ENCODE measurements around the gene MAN2B2. TPM values are rescaled to one million over a fixed set of nuclear protein-coding genes. Genes with fewer than 3 reads are reported as not detected.

MAN2B2 gene
- total RNA-seq (2021; fragmentation: NEBNext Ultra II Directional; extraction: Animal tissue kit (Norgen Biotek cat#: 25700)) (4.0 and 4.1 TPM in 2 replicates), polyA plus RNA-seq (2011; rRNA removed) (3.3 and 5.8 TPM in 2 replicates), polyA minus RNA-seq (2011; rRNA and poly(A)+ RNA removed) (3.2 and 4.5 TPM in 2 replicates)
- polyA plus RNA-seq (2011; cell fraction: cytosol; rRNA removed), result 3.4 TPM
- polyA plus RNA-seq (2011; cell fraction: nucleus; rRNA removed), result 9.7 TPM
- polyA plus RNA-seq (2012, experiment 1 of 2), result 1.8 to 4.3 TPM (median 3.6 TPM) in 4 replicates
- polyA plus RNA-seq (2012, experiment 2 of 2), result 1.4 TPM
- polyA plus RNA-seq (2013, experiment 1 of 2), result 3.7 TPM
- 4.0 TPM for polyA plus RNA-seq (2013, experiment 2 of 2)
- polyA minus RNA-seq (2011; cell fraction: cytosol; rRNA and poly(A)+ RNA removed), result 2.6 TPM
- polyA minus RNA-seq (2011; cell fraction: nucleus; rRNA and poly(A)+ RNA removed), result 7.5 TPM
- long read RNA-seq, experiment 1, partial matches to known transcripts, result 1 of 2 reads
- long read RNA-seq, experiment 1, other reads (novel, unspliced or antisense), result 1 of 2 reads
- long read RNA-seq, experiment 2, result 0 reads

DNA sequence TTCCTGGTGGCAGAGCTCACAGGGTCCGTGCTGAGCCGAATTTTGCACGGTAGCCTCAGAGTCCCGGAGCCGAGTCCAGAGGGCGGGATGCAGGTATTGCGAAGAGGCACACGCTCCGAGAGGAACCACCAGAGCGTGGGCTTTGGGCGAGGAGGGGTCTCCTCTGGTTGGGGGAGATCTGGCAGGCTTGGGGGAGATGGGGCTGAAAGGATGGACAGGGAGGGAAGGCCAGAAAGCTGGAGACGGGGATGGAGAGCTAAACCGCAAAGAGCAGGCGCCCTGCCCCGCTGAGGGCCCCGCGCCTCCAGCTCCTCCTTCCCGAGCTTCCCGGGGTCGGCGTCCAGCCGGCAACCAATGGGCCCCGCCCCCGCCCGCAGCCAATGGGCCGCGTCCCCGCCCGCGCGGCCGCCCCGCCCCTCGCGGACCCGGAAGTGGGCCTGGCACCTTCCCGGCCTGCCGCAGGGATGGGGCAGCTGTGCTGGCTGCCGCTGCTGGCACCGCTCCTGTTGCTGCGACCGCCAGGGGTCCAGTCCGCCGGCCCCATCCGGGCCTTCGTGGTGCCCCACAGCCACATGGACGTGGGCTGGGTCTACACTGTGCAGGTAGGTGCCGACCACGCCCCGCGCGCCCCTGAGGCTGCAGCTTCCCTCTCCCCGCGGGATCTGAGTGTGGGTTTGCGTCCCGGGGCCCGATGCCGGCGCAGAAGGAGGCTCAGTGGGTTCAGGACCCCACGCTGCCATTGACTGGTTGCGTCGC lies at the start of gene MAN2B2:
Gene MAN2B2, plus strand, starts transcription at position 443 of the 756 bp plus-strand sequence. Its CDS starts 22 bp downstream, at position 465.
- H3K9me3 ChIP-seq (ENCODE audit: insufficient read depth in 2 of 2, low read depth in 1 of 2, low read length in 1 of 2), result no peaks in the 10 kb centered on the region
- H4K5ac ChIP-seq (ENCODE audit: insufficient read length, low read depth, low read length), result peak within 1 kb of the TSS; percentile 87
- H3K79me2 ChIP-seq (ENCODE audit: control insufficient read depth in 1 of 2, insufficient read depth in 2 of 2, low read length in 2 of 2), result no peaks in the 10 kb centered on the region
- WGBS, 2 experiments (ENCODE audit: extremely low coverage in 1 of 2, insufficient coverage in 1 of 2, insufficient read length in 1 of 2, insufficient replicate concordance in 2 of 2, low coverage in 1 of 2, low lambda C conversion rate in 2 of 2, missing lambda C conversion rate in 1 of 2), result 2% methylated on average over 33 of the region's 62 CpGs; no CpG with 5 or more reads in 1 of the 2 experiments
- peak within 1 kb of the TSS; percentile 52; the same call in 1 of the 2 replicates for H2BK5ac ChIP-seq (ENCODE audit: low read depth, low read length)
- H4K8ac ChIP-seq (ENCODE audit: extremely low read depth, insufficient read depth, low read length), result peak within 1 kb of the TSS; percentile 97
- no peak within 1 kb of the TSS for H3K23ac ChIP-seq (ENCODE audit: insufficient read length)
- peak within 1 kb of the TSS; percentile 57 to 95 for H3K4me2 ChIP-seq (ENCODE audit: insufficient read depth in 1 of 2, low read depth in 2 of 2, low read length in 2 of 2)
- FAIRE-seq, result no peak
- peak within 1 kb of the TSS; percentile 86; the same call in 1 of the 2 replicates for H2BK20ac ChIP-seq (ENCODE audit: low read length)
- H2BK12ac ChIP-seq (ENCODE audit: low read depth, low read length), result peak within 1 kb of the TSS; percentile 63; the same call in 1 of the 2 replicates
- peak within 1 kb of the TSS; percentile 34; the same call in 1 of the 2 replicates for H3K27ac ChIP-seq (ENCODE audit: low read depth, low read length)
- no peak within 1 kb of the TSS; the same call in 1 of the 2 replicates for H2BK15ac ChIP-seq (ENCODE audit: low read length)
- peaks cover 0 to 12% (median 2%) of the 10 kb centered on the region in 4 experiments; a peak in 3 of 8 replicates for H3K36me3 ChIP-seq (ENCODE audit: control insufficient read depth in 2 of 4, insufficient read depth in 4 of 4, low read length in 3 of 4)
- peaks cover 0 to 6% (median 4%) of the 10 kb centered on the region in 4 experiments; a peak in 4 of 7 replicates for H3K4me1 ChIP-seq (replicated peaks in 1 of 4; ENCODE audit: control insufficient read depth in 3 of 4, insufficient read depth in 4 of 4, low read length in 3 of 4)
- H3K4ac ChIP-seq (replicated peaks; ENCODE audit: insufficient read length, low read depth, low read length), result peak within 1 kb of the TSS; percentile 74
- ChIA-PET CTCF (ENCODE audit: partially characterized antibody) (interaction anchor here (0.6 to 4.7 kb wide), 14 partner anchors 8 to 495 kb away, joined by 3 to 16 read pairs (median 4); partner anchors contain the start of gene PPP2R2C), POLR2A (ENCODE audit: partially characterized antibody) (interaction anchor here (1.2 to 2.1 kb wide), 5 partner anchors 13 to 99 kb away, joined by 3 to 6 read pairs (median 4); a partner anchor contains a TSS)
- no peaks in the 10 kb centered on the region for H3K79me1 ChIP-seq (ENCODE audit: low read depth, low read length)
- H3K23me2 ChIP-seq (ENCODE audit: low read depth, low read length), result peaks cover 14% of the 10 kb centered on the region; the same call in 1 of the 2 replicates
- peak; percentile 39 to 95 for DNase-seq (ENCODE audit: low read depth in 1 of 2, low spot score in 2 of 2)
- peak within 1 kb of the TSS; percentile 95 for H3K18ac ChIP-seq (ENCODE audit: extremely low read depth, low read length)
- H4K20me1 ChIP-seq (replicated peaks in 1 of 2; ENCODE audit: control insufficient read depth in 1 of 2, insufficient read depth in 2 of 2, low read length in 2 of 2), result peaks cover 0 to 8% of the 10 kb centered on the region in 2 experiments
- H2BK120ac ChIP-seq (replicated peaks; ENCODE audit: low read depth, low read length), result no peak within 1 kb of the TSS
- no peak within 1 kb of the TSS for H4K91ac ChIP-seq (replicated peaks; ENCODE audit: insufficient read length, low read length)
- H3K27me3 ChIP-seq (replicated peaks in 1 of 4; ENCODE audit: control insufficient read depth in 3 of 4, extremely low read depth in 1 of 4, insufficient read depth in 3 of 4, low read length in 3 of 4), result peaks cover 3 to 13% (median 10%) of the 10 kb centered on the region in 4 experiments
- H3K4me3 ChIP-seq (ENCODE audit: extremely low read depth in 1 of 4, insufficient read depth in 2 of 4, low read depth in 3 of 4, low read length in 4 of 4), result peak within 1 kb of the TSS; percentile 57 to 82 (median 78)
- peak within 1 kb of the TSS; percentile 98; the same call in 1 of the 2 replicates for H2AFZ ChIP-seq (ENCODE audit: low read length)
- no peak within 1 kb of the TSS for H2AK5ac ChIP-seq (ENCODE audit: low read depth, low read length)
- peak within 1 kb of the TSS; percentile 19 to 67 (median 58); a peak in 6 of 7 replicates for H3K9ac ChIP-seq (replicated peaks in 1 of 4; ENCODE audit: extremely low read depth in 1 of 4, low read depth in 3 of 4, low read length in 3 of 4)
- peak within 1 kb of the TSS; percentile 88 for H3K56ac ChIP-seq (replicated peaks; ENCODE audit: insufficient read length, low read depth, low read length)
- no peak within 1 kb of the TSS for H3K14ac ChIP-seq (ENCODE audit: insufficient read length)
- peak; percentile 78 for TF ChIP-seq PHF8 (conservative IDR thresholded peaks at IDR 0.05; ENCODE audit: low read depth, low read length)
- TF ChIP-seq HDAC2 (IDR thresholded peaks at IDR 0.05; ENCODE audit: borderline replicate concordance in 1 of 2, low read depth in 2 of 2, low read length in 2 of 2), result peak in 1 of 2 experiments; percentile 52; a peak in 1 of 4 replicates
- peak; percentile 9; the same call in 1 of the 2 replicates for TF ChIP-seq TBP (IDR thresholded peaks at IDR 0.05; ENCODE audit: low read depth, low read length)
- peak; percentile 51 for TF ChIP-seq ASH2L (IDR thresholded peaks at IDR 0.05; ENCODE audit: low read length)
- TF ChIP-seq CEBPB (IDR thresholded peaks at IDR 0.05; ENCODE audit: low read depth, low read length), result no peak

Data from H1 (cell line).